GM21619 (cell line): ENCODE measurements around the gene BCL2L11.

ENCODE experiments used
- ATAC-seq: cut with Tn5 transposase; IDR thresholded peaks from one replicate; pipeline ENCODE4 v1.9.1; 2021; ENCODE audit not compliant: unreplicated experiment

The BCL2L11 gene

GRCh38 chr2:111142101-111142500 is 21.4 kb downstream of the BCL2L11 start:
- no peak for ATAC-seq

GRCh38 chr2:111143107-111143842 is 22.6 kb downstream of the BCL2L11 start:
- no peak for ATAC-seq

GRCh38 chr2:111143843-111144198 is 23.1 kb downstream of the BCL2L11 start:
- no peak for ATAC-seq

- peak; percentile 62 for ATAC-seq
These were observed 24.5 kb downstream of the BCL2L11 start for GRCh38 chr2:111145103-111145760.

- no peak for ATAC-seq
These were observed 25.2 kb downstream of the BCL2L11 start for GRCh38 chr2:111145951-111146350.

- ATAC-seq = no peak
These were observed 27.6 kb downstream of the BCL2L11 start for GRCh38 chr2:111148225-111148873.

- ATAC-seq = no peak
These were observed 28.2 kb downstream of the BCL2L11 start for GRCh38 chr2:111148925-111149324.

- no peak for ATAC-seq
These were observed 29.3 kb downstream of the BCL2L11 start for GRCh38 chr2:111149882-111150455.

- no peak for ATAC-seq
These were observed 34.0 kb downstream of the BCL2L11 start for GRCh38 chr2:111154758-111155157.

GRCh38 chr2:111155610-111156009 is 34.9 kb downstream of the BCL2L11 start:
- ATAC-seq = no peak

- no peak for ATAC-seq
These were observed 35.8 kb downstream of the BCL2L11 start for GRCh38 chr2:111156529-111156928.

GRCh38 chr2:111157071-111157661 is 36.5 kb downstream of the BCL2L11 start:
- peak; percentile 49 for ATAC-seq

- ATAC-seq = peak; percentile 44
These were observed 37.1 kb downstream of the BCL2L11 start for GRCh38 chr2:111157798-111158197.

GRCh38 chr2:111159641-111160040 is 38.9 kb downstream of the BCL2L11 start:
- no peak for ATAC-seq

- no peak for ATAC-seq
These were observed 40.0 kb downstream of the BCL2L11 start for GRCh38 chr2:111160758-111161157.

GRCh38 chr2:111161971-111162370 is 41.3 kb downstream of the BCL2L11 start:
- ATAC-seq = no peak

- no peak for ATAC-seq
These were observed 42.1 kb downstream of the BCL2L11 start for GRCh38 chr2:111162718-111163331.

- no peak for ATAC-seq
These were observed 43.4 kb downstream of the BCL2L11 start for GRCh38 chr2:111164078-111164477.

GRCh38 chr2:111165084-111165483 is 44.4 kb downstream of the BCL2L11 start:
- no peak for ATAC-seq

- no peak for ATAC-seq
These were observed 45.4 kb downstream of the BCL2L11 start for GRCh38 chr2:111166115-111166514.
